ENCODE measurements around the gene TMSB15B.
"Not testable (repeated sequence)": the region's sequence is repeated elsewhere in the genome, so short reads cannot be mapped to it uniquely, and the experiment has no call there.

Gene TMSB15B

GRCh38 chrX:103962411-103963278, at the start of gene TMSB15B:
Gene TMSB15B (plus strand): TSS chrX:103962627.
- not testable (repeated sequence) for DNase-seq

DNA sequence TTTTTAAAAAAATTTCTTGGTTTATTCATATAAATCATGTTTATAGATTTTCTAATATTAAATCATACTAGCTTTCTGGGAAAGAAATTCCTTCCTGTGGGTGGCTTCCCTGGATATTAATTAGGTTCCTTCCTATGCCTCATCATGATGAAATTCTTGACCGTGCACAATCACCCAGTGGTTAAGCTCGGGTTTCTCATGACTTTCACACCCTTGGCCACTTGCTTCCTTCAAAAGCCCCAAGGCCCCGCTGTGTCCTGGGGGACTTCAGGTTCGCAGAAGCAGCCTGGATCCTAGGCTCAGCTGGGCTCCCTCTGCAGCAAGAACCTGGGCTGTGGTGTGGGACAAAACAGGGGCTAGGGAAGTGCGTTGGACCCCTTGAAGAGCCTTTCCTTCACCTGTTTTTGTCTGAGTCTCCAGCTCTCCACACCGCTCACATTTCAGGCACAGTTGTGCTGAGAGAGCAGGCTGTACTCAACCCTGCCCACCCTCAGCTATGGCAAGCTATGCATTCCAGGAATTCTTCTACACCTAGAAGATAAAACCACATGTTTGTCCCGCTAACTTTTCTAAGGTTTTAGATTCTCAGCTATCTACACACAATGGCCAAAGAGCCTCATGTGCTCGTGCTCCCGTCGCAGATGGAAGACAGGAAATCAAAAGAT, 48.9 kb upstream of the TMSB15B start:
- DNase-seq, result no peak

DNA sequence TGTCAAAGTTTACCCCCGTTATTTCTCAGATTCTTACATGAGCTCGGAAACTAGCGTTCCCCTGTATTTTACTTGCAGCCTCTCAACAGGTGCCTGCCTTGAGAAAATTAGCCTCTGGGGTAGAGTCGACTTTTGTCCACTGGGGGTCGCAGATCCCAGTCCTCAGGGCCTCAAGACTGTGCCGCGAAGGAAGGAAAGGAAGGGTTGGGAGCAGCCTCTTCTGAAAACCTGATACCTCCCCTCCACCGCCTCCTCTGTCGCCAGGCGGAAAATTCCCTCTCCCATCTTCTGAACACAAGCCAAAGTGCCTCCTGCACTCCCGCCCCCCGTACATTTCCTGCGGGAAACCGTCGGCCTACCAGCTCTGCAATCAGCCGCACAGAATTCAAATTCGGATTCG, 44.4 kb upstream of the TMSB15B start:
- peak; percentile 5 for DNase-seq

GRCh38 chrX:103918571-103919269, 43.7 kb upstream of the TMSB15B start:
- DNase-seq, result peak; percentile 48

DNA sequence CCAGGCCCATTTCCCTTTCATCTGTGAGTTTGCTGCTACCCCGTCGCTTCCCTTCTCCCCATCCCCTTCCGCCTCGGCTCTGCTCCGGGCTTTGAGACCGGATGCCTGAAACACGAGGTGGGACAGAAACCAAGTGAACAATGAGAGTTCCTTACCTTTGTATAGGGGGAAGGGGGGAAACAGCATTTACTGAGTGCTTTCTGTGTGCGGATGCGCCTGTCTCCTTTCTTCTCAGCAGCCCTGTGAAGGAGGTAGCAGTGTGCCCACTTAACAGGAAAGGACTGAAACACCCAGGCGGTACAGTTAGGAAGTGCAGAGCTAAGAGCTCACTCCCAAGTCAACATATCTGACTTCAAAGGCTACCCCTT, 43.2 kb upstream of the TMSB15B start:
- DNase-seq, result no peak

- DNase-seq, result not testable (repeated sequence)
These were observed 41.9 kb upstream of the TMSB15B start for GRCh38 chrX:103920515-103920914.

DNA sequence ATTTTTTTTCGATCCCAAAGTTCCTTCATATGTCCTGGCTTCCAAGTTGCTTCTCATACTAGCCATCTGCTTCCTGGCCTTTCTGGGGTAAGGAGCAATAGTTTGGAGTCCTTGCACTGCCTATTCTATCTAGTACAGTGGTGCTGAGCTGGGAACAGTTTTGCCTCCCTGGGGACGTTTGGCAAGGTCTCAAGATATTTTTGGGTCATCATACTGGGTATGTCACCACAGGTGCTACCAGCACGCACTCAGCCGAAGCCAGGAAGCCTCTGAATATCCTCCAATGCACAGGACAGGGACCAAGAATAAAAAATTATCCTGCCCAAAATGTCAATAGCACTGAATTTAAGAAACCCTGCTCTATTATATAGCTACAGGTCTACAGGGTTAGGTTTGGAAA, 35.4 kb upstream of the TMSB15B start:
- DNase-seq, result no peak

GRCh38 chrX:103927633-103928032, 34.8 kb upstream of the TMSB15B start:
- DNase-seq, result no peak

DNA sequence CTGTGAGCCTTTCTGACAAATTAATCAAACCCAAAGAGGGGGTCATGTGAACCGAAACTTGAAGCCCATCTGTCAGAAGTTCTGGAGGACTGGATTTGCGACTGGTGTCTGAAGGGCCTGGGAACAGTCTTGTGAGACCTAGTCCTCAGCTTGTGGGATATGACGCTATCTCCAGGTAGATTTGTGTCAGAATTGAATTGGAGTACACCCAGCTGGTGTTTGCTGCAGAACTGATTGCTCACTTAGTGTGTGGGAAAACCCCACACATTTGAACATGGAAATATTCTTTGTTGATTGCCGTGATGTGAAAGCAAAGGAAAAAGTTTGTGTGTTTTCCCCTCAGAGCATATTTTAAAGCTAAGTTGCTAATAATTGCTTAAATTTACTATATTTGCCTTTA, 30.3 kb upstream of the TMSB15B start:
- no peak for DNase-seq

DNA sequence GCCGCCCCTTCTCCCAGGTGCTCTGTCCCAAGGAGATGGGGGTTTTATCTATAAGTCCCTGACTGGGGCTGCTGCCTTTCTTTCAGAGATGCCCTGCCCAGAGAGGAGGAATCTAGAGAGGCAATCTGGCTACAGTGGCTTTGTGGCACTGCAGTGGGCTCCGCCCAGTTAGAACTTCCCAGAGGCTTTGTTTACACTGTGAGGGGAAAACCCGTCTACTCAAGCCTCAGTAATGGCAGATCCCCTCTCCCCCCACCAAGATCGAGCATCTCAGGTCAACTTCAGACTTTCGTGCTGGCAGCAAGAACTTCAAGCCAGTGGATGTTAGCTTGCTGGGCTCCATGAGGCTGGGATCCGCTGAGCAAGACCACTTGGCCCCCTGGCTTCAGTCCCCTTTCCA, 22.2 kb upstream of the TMSB15B start:
- DNase-seq, result not testable (repeated sequence)

- DNase-seq, result no peak
These were observed 21.0 kb upstream of the TMSB15B start for GRCh38 chrX:103941201-103941975.

- no peak for DNase-seq
These were observed 12.9 kb upstream of the TMSB15B start for GRCh38 chrX:103949506-103949905.

DNA sequence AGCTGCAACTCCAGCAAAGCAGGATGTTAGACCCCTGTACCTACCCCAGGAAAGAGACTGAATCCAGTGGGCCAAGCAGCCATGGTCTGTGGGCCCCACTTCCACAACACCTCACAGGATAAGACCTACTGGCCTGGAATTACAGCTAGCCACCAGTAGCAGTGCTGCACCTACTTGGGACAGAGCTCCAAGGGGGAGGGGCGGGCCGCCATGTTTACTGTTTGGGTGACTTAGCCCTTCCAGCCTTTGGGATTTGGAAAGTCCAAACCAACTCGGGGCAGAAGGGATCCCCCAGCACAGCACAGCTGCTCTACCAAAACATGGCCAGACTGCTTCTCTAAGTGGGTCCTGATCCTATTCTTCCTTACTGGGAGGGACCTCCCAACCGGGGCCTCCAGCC, 9.1 kb upstream of the TMSB15B start:
- no peak for DNase-seq

GRCh38 chrX:103954259-103954658, 8.2 kb upstream of the TMSB15B start:
- DNase-seq, result no peak

DNA sequence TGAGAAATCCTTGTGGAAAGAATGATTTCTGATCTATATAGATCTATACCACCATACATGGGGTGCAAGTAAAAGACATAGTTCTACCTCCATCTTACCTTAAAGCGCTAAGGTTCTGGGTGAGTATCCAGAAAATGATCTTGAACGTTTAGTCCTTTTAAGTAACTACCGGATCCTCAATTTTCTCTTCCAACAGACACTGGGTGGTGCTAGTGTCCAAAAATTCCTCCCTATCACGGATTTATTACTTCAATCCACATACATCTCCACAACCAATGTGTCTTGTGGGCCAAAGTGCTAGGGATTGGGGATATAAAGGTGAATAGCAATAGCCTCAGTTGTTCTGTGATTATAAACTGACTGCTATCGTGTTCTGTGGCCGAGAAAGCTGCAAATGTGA, 1.8 kb upstream of the TMSB15B start:
- DNase-seq, result not testable (repeated sequence)

GRCh38 chrX:103983508-103983907, 21.1 kb downstream of the TMSB15B start:
- DNase-seq, result not testable (repeated sequence)

DNA sequence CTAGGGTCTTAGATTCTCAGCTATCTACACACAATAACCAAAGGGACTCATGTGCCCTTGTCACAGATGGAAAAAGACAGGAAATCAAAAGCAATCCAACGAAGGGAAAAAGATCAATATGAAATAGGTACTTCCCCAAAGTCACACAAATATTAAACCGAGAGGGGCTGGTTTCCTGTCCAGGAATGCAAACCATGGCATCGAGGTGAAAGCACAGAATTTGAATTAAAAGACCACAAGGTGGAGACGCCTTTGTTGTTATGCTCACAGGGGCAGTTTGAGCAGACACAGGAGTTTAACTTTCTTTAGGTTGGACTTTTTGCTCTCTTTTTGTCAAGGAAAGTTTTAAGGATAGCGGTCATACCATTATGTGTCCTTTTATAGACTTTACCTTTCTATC, 36.8 kb downstream of the TMSB15B start:
- no peak for DNase-seq

DNA sequence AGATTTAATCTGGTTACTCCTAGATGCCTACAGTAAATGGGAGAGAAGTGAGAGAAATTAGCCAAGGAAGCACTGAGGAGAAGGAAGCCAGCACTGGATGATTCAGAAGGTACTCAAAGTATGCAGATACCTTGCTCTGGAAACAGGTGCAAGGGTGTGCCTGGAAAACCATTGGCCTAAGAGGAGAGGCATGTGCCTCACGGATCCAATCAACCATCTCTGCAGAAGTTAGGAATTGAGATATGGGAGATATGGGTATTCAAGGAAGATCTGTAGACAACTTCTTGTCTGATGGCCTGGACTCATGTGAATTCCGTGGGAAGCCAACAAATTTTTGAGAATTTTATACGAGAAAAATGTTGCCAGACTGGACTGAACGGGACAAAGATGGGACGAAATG, 46.4 kb downstream of the TMSB15B start:
- no peak for DNase-seq

DNA sequence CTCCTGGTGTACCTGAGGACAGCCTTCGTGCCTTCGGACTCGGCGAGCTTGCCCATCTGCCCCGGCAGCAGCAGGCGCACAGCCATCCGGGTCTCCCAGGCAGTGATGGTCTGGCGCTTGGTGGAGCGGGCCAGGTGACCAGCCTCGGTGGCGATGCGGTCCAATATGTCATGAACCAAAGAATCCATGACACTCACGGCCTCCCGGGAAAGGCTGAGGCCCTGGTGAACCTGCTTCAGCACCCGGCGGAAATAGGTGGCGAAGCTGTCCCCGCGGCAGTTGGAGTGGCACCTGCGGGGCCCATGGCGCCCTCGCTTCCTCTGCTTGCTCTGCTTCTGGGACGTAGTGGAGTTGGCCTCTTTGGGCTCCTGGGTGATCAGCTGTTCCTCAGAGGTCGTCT, 50.7 kb downstream of the TMSB15B start:
- no peak for DNase-seq

DNA sequence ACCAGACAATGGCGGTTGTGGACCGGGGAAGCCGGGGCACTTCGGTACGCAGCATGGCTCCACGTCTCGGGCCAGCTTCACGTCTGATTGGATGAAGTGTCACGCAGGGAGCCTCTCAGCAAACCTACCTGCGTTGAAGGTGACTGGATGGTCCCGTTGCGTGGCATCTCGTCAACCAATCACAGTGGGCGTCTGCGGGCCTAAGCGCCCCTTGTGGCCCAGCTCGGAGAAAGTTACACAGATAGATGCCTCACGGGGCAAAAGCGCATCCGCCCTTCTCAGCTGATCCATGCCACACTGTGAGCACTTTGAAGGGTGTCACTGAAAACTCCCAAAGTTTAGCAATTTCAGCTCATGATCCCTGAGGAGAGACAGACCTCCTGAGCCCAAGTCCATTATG, 51.2 kb downstream of the TMSB15B start, which contains the start of gene H2BW1:
TSS of gene H2BW1 (minus strand) at position 103 of the 400 bp plus-strand sequence. CDS start 132 bp downstream, outside the sequence.
- no peak for DNase-seq

DNA sequence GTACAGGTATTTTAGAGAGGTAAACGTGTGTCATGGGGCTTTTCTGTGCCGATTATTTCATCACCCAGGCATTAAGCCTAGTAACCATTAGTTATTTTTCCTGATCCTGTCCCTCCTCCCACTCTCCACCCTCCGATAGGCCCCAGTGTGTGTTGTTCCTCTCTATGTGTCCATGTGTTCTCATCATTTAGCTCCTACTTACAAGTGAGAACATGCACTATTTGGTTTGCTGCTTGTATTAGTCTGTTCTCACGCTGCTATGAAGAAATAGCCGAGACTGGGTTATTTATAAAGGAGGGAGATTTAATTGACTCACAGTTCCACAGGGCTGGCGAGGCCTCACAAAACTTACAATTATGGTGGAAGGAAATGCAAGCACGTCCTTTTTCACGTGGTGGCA, 53.1 kb downstream of the TMSB15B start:
- not testable (repeated sequence) for DNase-seq

All from SHP77 treated with DMSO at 0.1 percent for 48 hours (cell line).